HepG2 (cell line): Measurements from ENCODE around the gene PRICKLE2. TPM values are rescaled to one million over a fixed set of nuclear protein-coding genes. Genes with fewer than 3 reads are reported as not detected.

Experiments
- ATAC-seq: fragments of 200-7000 bp; cut with Tn5 transposase; 3 replicates; pipeline ENCODE4 v1.9.1; 2020; ENCODE audit warnings: mild to moderate bottlenecking, moderate library complexity
- BruUV-seq: library from RNA; stranded (reverse); fragments of 400-500 nt; replicated peaks from 2 replicates; lab custom pipeline; 2021; lab: Mats Ljungman, UMichigan
- CTCF ChIA-PET: fragments of 300-600 bp; formaldehyde crosslinking; extraction: SDS; loops from one replicate; lab custom pipeline; 2021; ENCODE audit warnings: low total read pairs, inconsistent platforms, low intra/inter-chr PET ratio; lab: Yijun Ruan, JAX
- POLR2A ChIA-PET: fragments of 350-600 bp; sonication (Branson Sonifier 250); formaldehyde crosslinking; loops from one replicate; lab custom pipeline; 2020; ENCODE audit warnings: antibody characterized with exemption, inconsistent platforms; lab: Yijun Ruan, JAX
- DNase-seq: peaks from one replicate; pipeline ENCODE4 v3.0.0-alpha.2; 2015; ENCODE audit warnings: low spot score
- FAIRE-seq: peaks from 3 replicates; lab custom pipeline; 2011; peaks lifted over from hg19 to GRCh38; lab: Jason Lieb, UNC
- H2AFZ ChIP-seq: one replicate; pipeline ENCODE4 v1.6.1; 2011; ENCODE audit warnings: low read length, inconsistent platforms
- H3K27ac ChIP-seq: fragments of 300-600 bp; 3 replicates; pipeline ENCODE4 v1.8.0; 2011; ENCODE audit warnings: mixed run types, mild to moderate bottlenecking, mixed read lengths, low read length, inconsistent platforms; ENCODE audit not compliant: insufficient read depth; ENCODE audit errors: extremely low read length
- H3K27me3 ChIP-seq, 2 experiments: fragments of 200-600 bp in 1 of 2; 2 replicates in 1 of 2; 3 replicates in 1 of 2; pipeline versions ENCODE4 v1.6.0 to v1.8.0; 2011; ENCODE audit warnings: low read length in 2 of 2, mild to moderate bottlenecking in 2 of 2, moderate library complexity in 2 of 2, inconsistent platforms in 1 of 2; ENCODE audit not compliant: insufficient read depth in 2 of 2, control insufficient read depth in 1 of 2
- H3K36me3 ChIP-seq, 2 experiments: fragments of 200-600 bp in 1 of 2; replicated peaks in 1 of 2; 2 replicates in 1 of 2; 3 replicates in 1 of 2; pipeline versions ENCODE4 v1.5.1 to v1.8.0; 2011; ENCODE audit warnings: low read length in 2 of 2, inconsistent platforms in 1 of 2; ENCODE audit not compliant: insufficient read depth in 2 of 2, control insufficient read depth in 1 of 2
- H3K4me1 ChIP-seq: 2 replicates; pipeline ENCODE4 v1.5.1; 2012; ENCODE audit warnings: low read length, inconsistent platforms; ENCODE audit not compliant: insufficient read depth
- H3K4me2 ChIP-seq: 2 replicates; pipeline ENCODE4 v1.6.0; 2011; ENCODE audit warnings: low read depth, low read length, inconsistent platforms
- H3K4me3 ChIP-seq, 3 experiments: fragments of 200-600 bp in 1 of 3; sonication (generic), shearing (Covaris generic) in 1 of 3; replicated peaks in 1 of 3; 2 replicates each; pipeline ENCODE4 v1.5.1; 2011 to 2016; ENCODE audit warnings: low read length in 3 of 3, inconsistent platforms in 2 of 3, low read depth in 2 of 3, mild to moderate bottlenecking in 2 of 3, control low read depth in 1 of 3, mixed read lengths in 1 of 3; ENCODE audit not compliant: insufficient read depth in 1 of 3
- H3K79me2 ChIP-seq: one replicate; pipeline ENCODE4 v1.6.1; 2011; ENCODE audit warnings: low read length, inconsistent platforms; ENCODE audit not compliant: insufficient read depth
- H3K9ac ChIP-seq: 2 replicates; pipeline ENCODE4 v1.6.0; 2011; ENCODE audit warnings: mild to moderate bottlenecking, low read depth, low read length, inconsistent platforms; ENCODE audit not compliant: insufficient read depth
- H3K9me3 ChIP-seq: 2 replicates; pipeline ENCODE4 v1.5.1; 2012; ENCODE audit warnings: mild to moderate bottlenecking, low read length
- H4K20me1 ChIP-seq: 2 replicates; pipeline ENCODE4 v1.6.0; 2011; ENCODE audit warnings: inconsistent platforms, mild to moderate bottlenecking, low read length, moderate library complexity; ENCODE audit not compliant: insufficient read depth
- ATF7-NPFF ChIP-seq: sonication (generic); formaldehyde crosslinking; IDR thresholded peaks from 2 replicates; pipeline ENCODE4 v1.8.1; 2023; ENCODE audit warnings: mild to moderate bottlenecking, low read depth, missing genetic modification reagents, moderate library complexity
- GFI1 ChIP-seq: sonication (generic); formaldehyde crosslinking; IDR thresholded peaks from 2 replicates; pipeline ENCODE4 v1.5.0; 2020; ENCODE audit warnings: missing genetic modification reagents, mild to moderate bottlenecking, borderline replicate concordance
- JARID2 ChIP-seq: sonication (generic); formaldehyde crosslinking; IDR thresholded peaks from 2 replicates; pipeline ENCODE4 v1.8.1; 2023; ENCODE audit warnings: missing genetic modification reagents, inconsistent platforms; ENCODE audit not compliant: insufficient replicate concordance
- JDP2 ChIP-seq: sonication (generic); formaldehyde crosslinking; IDR thresholded peaks from 2 replicates; pipeline ENCODE4 v1.8.1; 2022; ENCODE audit warnings: missing genetic modification reagents, borderline replicate concordance
- NCOR1 ChIP-seq: fragments of 200-600 bp; sonication (generic); IDR thresholded peaks from 2 replicates; pipeline ENCODE4 v1.7.0; 2017; ENCODE audit warnings: antibody characterized with exemption, low read length, borderline replicate concordance
- NR2F2 ChIP-seq: IDR thresholded peaks from 2 replicates; pipeline ENCODE4 v1.6.1; 2012; ENCODE audit warnings: low read depth, inconsistent platforms, borderline replicate concordance
- PHF20 ChIP-seq: sonication (generic); formaldehyde crosslinking; IDR thresholded peaks from 2 replicates; pipeline ENCODE4 v1.5.0; 2020; ENCODE audit warnings: mild to moderate bottlenecking, missing genetic modification reagents
- RXRB ChIP-seq: IDR thresholded peaks from 2 replicates; pipeline ENCODE4 v1.6.1; 2016; ENCODE audit warnings: borderline replicate concordance, missing genetic modification reagents, missing compliant biosample characterization
- SIX4 ChIP-seq: sonication (generic); formaldehyde crosslinking; IDR thresholded peaks from 2 replicates; pipeline ENCODE4 v1.4.0; 2020; ENCODE audit warnings: missing genetic modification reagents
- SRY ChIP-seq: sonication (generic); formaldehyde crosslinking; IDR thresholded peaks from 2 replicates; pipeline ENCODE4 v1.8.0; 2022; ENCODE audit warnings: mild to moderate bottlenecking, missing genetic modification reagents
- ZC3H4 ChIP-seq: sonication (generic); formaldehyde crosslinking; IDR thresholded peaks from 2 replicates; pipeline ENCODE4 v1.4.0; 2020; ENCODE audit warnings: missing genetic modification reagents, borderline replicate concordance
- ZNF362 ChIP-seq: sonication (generic); formaldehyde crosslinking; IDR thresholded peaks from 2 replicates; pipeline ENCODE4 v1.4.0; 2020; ENCODE audit warnings: missing genetic modification reagents, mild to moderate bottlenecking, borderline replicate concordance
- ZNF563 ChIP-seq: sonication (generic); formaldehyde crosslinking; IDR thresholded peaks from 2 replicates; pipeline ENCODE4 v1.8.0; 2022; ENCODE audit warnings: mild to moderate bottlenecking, moderate library complexity, missing genetic modification reagents
- ZNF780A ChIP-seq: sonication (generic); formaldehyde crosslinking; IDR thresholded peaks from 2 replicates; pipeline ENCODE4 v1.8.0; 2022; ENCODE audit warnings: mild to moderate bottlenecking, missing genetic modification reagents, moderate library complexity
- WGBS: methylation state at CpG from one replicate; pipeline ENCODE4 v1.1.6; 2017; ENCODE audit warnings: low lambda C conversion rate; 5-methylcytosine and 5-hydroxymethylcytosine counted together
- in situ Hi-C: cut with HindIII; loops from 2 replicates; pipeline ENCODE4 v1.10.0; 2017; ENCODE audit warnings: low pct_unique_long_range_greater_than_20kb; ENCODE audit not compliant: extremely low pct_ligation_motif_present
- intact Hi-C: fragments of 100-400 bp; cut with micrococcal nuclease; formaldehyde crosslinking; loops from one replicate; pipeline ENCODE4 v1.10.0; 2022; ENCODE audit not compliant: unreplicated experiment
- polyA plus RNA-seq, 8 experiments: library from polyadenylated mRNA; depleted of rRNA in 3 of 8; stranded (reverse) in 7 of 8; unstranded in 1 of 8; fragments of >200 nt; fragmentation: Illumina TruSeq in 4 of 8; extraction: Trizol in 4 of 8; gene quantifications; 2 replicates each; pipeline versions ENCODE4 v1.2.1 to v1.2.3, GENCODE V29; 2011 to 2016; ENCODE audit warnings: low read depth in 4 of 8, missing spikeins in 1 of 8, mixed read lengths in 1 of 8; ENCODE audit not compliant: insufficient read depth in 1 of 8
- total RNA-seq, 5 experiments: library from RNA; depleted of rRNA; stranded (reverse); fragments of >200 nt; fragmentation: Illumina TruSeq; extraction: Trizol; gene quantifications; 2 replicates each; pipeline ENCODE4 v1.2.3, GENCODE V29; 2016; ENCODE audit warnings: low read depth in 1 of 5
- TF ChIP-seq, protein P1 (sequence below): IDR thresholded peaks from 2 replicates; pipeline ENCODE4 v1.6.1; 2016; ENCODE audit warnings: low read depth, control low read depth
- TF ChIP-seq, protein P2 (sequence below): sonication (generic); formaldehyde crosslinking; IDR thresholded peaks from 2 replicates; pipeline ENCODE4 v1.8.0; 2022; ENCODE audit warnings: missing genetic modification reagents, mild to moderate bottlenecking, inconsistent platforms, borderline replicate concordance

Gene PRICKLE2
- total and polyA plus RNA-seq, 2 of the 13 experiments (the other 11 are each of a cell fraction or from before 2014, with no cell fraction given) = 0.01 to 0.07 TPM

- intact Hi-C loops (no loop called here), in situ Hi-C loops (no loop called here)
- H3K4me3 ChIP-seq = no peak overlapping the region
- H3K27me3 ChIP-seq = peaks cover 0 to 3% of the 10 kb centered on the region in 2 experiments; a peak in 2 of 5 replicates
- FAIRE-seq (no peak), ATAC-seq (no peak), DNase-seq (no peak)
- TF ChIP-seq ZC3H4 (CRISPR knock-in tag) (no peak), GFI1 (CRISPR knock-in tag) (no peak), NR2F2 (no peak), RXRB (no peak), ZNF563 (CRISPR knock-in tag) (no peak)
- POLR2A ChIA-PET = no interaction called here
- no peak overlapping the region for H3K4me2 ChIP-seq
- 0% methylated on average over 3 of the region's 3 CpGs for WGBS
- H3K4me1 ChIP-seq = no peaks in the 10 kb centered on the region
- H3K79me2 ChIP-seq = no peaks in the 10 kb centered on the region
- no peak overlapping the region for H2AFZ ChIP-seq
- no peaks in the 10 kb centered on the region for H3K9me3 ChIP-seq
- BruUV-seq = no TSS peak
- no peak overlapping the region for H3K9ac ChIP-seq
- CTCF ChIA-PET = no interaction called here
- no peaks in the 10 kb centered on the region for H4K20me1 ChIP-seq
- no peaks in the 10 kb centered on the region for H3K36me3 ChIP-seq
- no peak overlapping the region for H3K27ac ChIP-seq
Measured at GRCh38 chr3:64056606-64057180, 168.6 kb downstream of the PRICKLE2 start.

- no peak overlapping the region for H3K27ac ChIP-seq
- no peak overlapping the region for H2AFZ ChIP-seq
- peaks cover 0 to 3% of the 10 kb centered on the region in 2 experiments; a peak in 1 of 5 replicates for H3K27me3 ChIP-seq
- H3K79me2 ChIP-seq = no peaks in the 10 kb centered on the region
- H3K9ac ChIP-seq = no peak overlapping the region
- no peak overlapping the region for H3K4me2 ChIP-seq
- in situ Hi-C loops = no loop called here
- H3K9me3 ChIP-seq = no peaks in the 10 kb centered on the region
- FAIRE-seq (no peak), DNase-seq (no peak), ATAC-seq (no peak)
- ChIA-PET POLR2A (no interaction called here), CTCF (no interaction called here)
- WGBS = 4% methylated on average over 2 of the region's 2 CpGs
- H3K36me3 ChIP-seq = no peaks in the 10 kb centered on the region
- no TSS peak for BruUV-seq
- intact Hi-C loops = no loop called here
- no peaks in the 10 kb centered on the region for H4K20me1 ChIP-seq
- no peak overlapping the region for H3K4me3 ChIP-seq
- H3K4me1 ChIP-seq = no peaks in the 10 kb centered on the region
- TF ChIP-seq, protein P1, sequence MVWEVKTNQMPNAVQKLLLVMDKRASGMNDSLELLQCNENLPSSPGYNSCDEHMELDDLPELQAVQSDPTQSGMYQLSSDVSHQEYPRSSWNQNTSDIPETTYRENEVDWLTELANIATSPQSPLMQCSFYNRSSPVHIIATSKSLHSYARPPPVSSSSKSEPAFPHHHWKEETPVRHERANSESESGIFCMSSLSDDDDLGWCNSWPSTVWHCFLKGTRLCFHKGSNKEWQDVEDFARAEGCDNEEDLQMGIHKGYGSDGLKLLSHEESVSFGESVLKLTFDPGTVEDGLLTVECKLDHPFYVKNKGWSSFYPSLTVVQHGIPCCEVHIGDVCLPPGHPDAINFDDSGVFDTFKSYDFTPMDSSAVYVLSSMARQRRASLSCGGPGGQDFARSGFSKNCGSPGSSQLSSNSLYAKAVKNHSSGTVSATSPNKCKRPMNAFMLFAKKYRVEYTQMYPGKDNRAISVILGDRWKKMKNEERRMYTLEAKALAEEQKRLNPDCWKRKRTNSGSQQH (CRISPR knock-in tag) = no peak
- no peak for TF ChIP-seq ZNF362 (CRISPR knock-in tag)
- TF ChIP-seq ZNF780A (CRISPR knock-in tag) = no peak
- no peak for TF ChIP-seq JARID2 (CRISPR knock-in tag)
- TF ChIP-seq JDP2 (CRISPR knock-in tag) = no peak
- no peak for TF ChIP-seq SIX4 (CRISPR knock-in tag)
- no peak for TF ChIP-seq ATF7-NPFF (CRISPR knock-in tag)
- TF ChIP-seq, protein P2, sequence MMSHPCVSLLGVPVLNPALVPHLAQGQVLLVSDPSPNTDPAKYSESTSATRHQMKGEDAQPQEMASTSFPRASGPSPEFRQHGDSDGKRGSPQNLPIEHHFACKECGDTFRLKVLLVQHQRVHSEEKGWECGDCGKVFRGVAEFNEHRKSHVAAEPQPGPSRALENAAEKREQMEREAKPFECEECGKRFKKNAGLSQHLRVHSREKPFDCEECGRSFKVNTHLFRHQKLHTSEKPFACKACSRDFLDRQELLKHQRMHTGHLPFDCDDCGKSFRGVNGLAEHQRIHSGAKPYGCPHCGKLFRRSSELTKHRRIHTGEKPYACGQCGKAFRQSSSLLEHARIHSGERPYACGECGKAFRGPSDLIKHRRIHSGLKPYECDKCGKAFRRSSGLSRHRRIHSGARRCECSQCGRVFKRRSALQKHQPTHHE (CRISPR knock-in tag) = no peak
- TF ChIP-seq NCOR1 = no peak
- TF ChIP-seq PHF20 = no peak
- no peak for TF ChIP-seq SRY (CRISPR knock-in tag)
Measured at GRCh38 chr3:64055076-64055475, 170.2 kb downstream of the PRICKLE2 start.
